ENCODE data around the gene NEU1. TPM values are rescaled to one million over a fixed set of nuclear protein-coding genes. Genes with fewer than 3 reads are reported as not detected.

The NEU1 gene
- polyA plus RNA-seq, 1 of the 3 experiments (the other 2 are of a cell fraction): 43.0 TPM

- H2AFZ ChIP-seq (ENCODE audit: low read depth): no peak within 1 kb of the TSS
- no peak for TF ChIP-seq FOXJ3 (CRISPR knock-in tag; IDR thresholded peaks at IDR 0.05)
- TF ChIP-seq GABPA (IDR thresholded peaks at IDR 0.05; ENCODE audit: low read depth): no peak
- TF ChIP-seq ELF1 (IDR thresholded peaks at IDR 0.05): no peak
- TF ChIP-seq PBX3 (IDR thresholded peaks at IDR 0.05): no peak
- no peak for TF ChIP-seq USF1 (IDR thresholded peaks at IDR 0.05; ENCODE audit: borderline replicate concordance, low read depth)
- TF ChIP-seq ZBTB33 (IDR thresholded peaks at IDR 0.05; ENCODE audit: borderline replicate concordance, low read depth): no peak
- no peak for TF ChIP-seq SIN3A (IDR thresholded peaks at IDR 0.05; ENCODE audit: borderline replicate concordance, low read depth, low read length)
- TF ChIP-seq NFIC (IDR thresholded peaks at IDR 0.05; ENCODE audit: borderline replicate concordance): no peak
- TF ChIP-seq IRF3 (IDR thresholded peaks at IDR 0.05; ENCODE audit: low read depth, low read length): no peak
- no peak for TF ChIP-seq YY1 (IDR thresholded peaks at IDR 0.05; ENCODE audit: low read depth)
- TF ChIP-seq USF2 (IDR thresholded peaks at IDR 0.05; ENCODE audit: borderline replicate concordance, low read depth, low read length): no peak
- TF ChIP-seq FOSL2 (IDR thresholded peaks at IDR 0.05; ENCODE audit: borderline replicate concordance, low read depth): no peak
- TF ChIP-seq REST (IDR thresholded peaks at IDR 0.05; ENCODE audit: low read depth, low read length): no peak
- no peak for TF ChIP-seq RFX5 (IDR thresholded peaks at IDR 0.05; ENCODE audit: low read length)
- no peak for TF ChIP-seq TEAD4 (IDR thresholded peaks at IDR 0.05; ENCODE audit: borderline replicate concordance, insufficient read depth)
- no peak for TF ChIP-seq FOXM1 (IDR thresholded peaks at IDR 0.05; ENCODE audit: low read depth)
- H3K4me2 ChIP-seq: no peak within 1 kb of the TSS
- H3K9ac ChIP-seq: no peak within 1 kb of the TSS
- CTCF ChIA-PET: no interaction called here
- H3F3A ChIP-seq (replicated peaks; ENCODE audit: insufficient read depth): peaks cover 5% of the 10 kb centered on the region
- no peaks in the 10 kb centered on the region for H3K9me3 ChIP-seq
- no peaks in the 10 kb centered on the region for H3K9me2 ChIP-seq
- H3K4me3 ChIP-seq (ENCODE audit: low read depth in 2 of 2, low read length in 1 of 2): no peak within 1 kb of the TSS
- H4K20me1 ChIP-seq (ENCODE audit: insufficient read depth): no peaks in the 10 kb centered on the region
- no peaks in the 10 kb centered on the region for H3K27me3 ChIP-seq (ENCODE audit: insufficient read depth)
- peaks cover 0 to 35% of the 10 kb centered on the region in 2 experiments for H3K36me3 ChIP-seq (replicated peaks in 1 of 2; ENCODE audit: control insufficient read depth in 1 of 2, insufficient read depth in 2 of 2, low read length in 1 of 2)
- DNase-seq: peak; percentile 31
- WGBS (ENCODE audit: low lambda C conversion rate): 86% methylated on average over 17 of the region's 18 CpGs
- H3K79me2 ChIP-seq (ENCODE audit: insufficient read depth): no peaks in the 10 kb centered on the region
- no peaks in the 10 kb centered on the region for H3K4me1 ChIP-seq (ENCODE audit: control insufficient read depth in 1 of 2, insufficient read depth in 2 of 2, low read depth in 1 of 2, low read length in 1 of 2)
- H3K27ac ChIP-seq (ENCODE audit: low read depth in 2 of 2, low read length in 1 of 2): no peak within 1 kb of the TSS
- POLR2A ChIA-PET: no interaction called here
Measured at GRCh38 chr6:31878726-31879125, 16.1 kb upstream of the NEU1 start, which contains the start of gene SLC44A4. TSS of gene SLC44A4 (minus strand) at chr6:31878997. CDS start at chr6:31878980, 17 bp downstream.
